H9 (cell line): Measurements from ENCODE around the gene MAN1A2. TPM values are rescaled to one million over a fixed set of nuclear protein-coding genes. Genes with fewer than 3 reads are reported as not detected.

Source experiments
- DNase-seq: peaks from one replicate; pipeline ENCODE4 v3.0.0-alpha.2; 2017
- H2AFZ ChIP-seq: one replicate; pipeline ENCODE4 v1.6.1; 2013; ENCODE audit warnings: mild to moderate bottlenecking, low read length, control low read depth, moderate library complexity
- H2AK5ac ChIP-seq: 2 replicates; pipeline ENCODE4 v1.6.1; 2013; ENCODE audit warnings: low read length, control low read depth, mixed read lengths; ENCODE audit not compliant: insufficient read length
- H2BK120ac ChIP-seq: one replicate; pipeline ENCODE4 v1.6.1; 2013; ENCODE audit warnings: low read depth, mild to moderate bottlenecking, low read length, control low read depth, inconsistent platforms; ENCODE audit not compliant: poor library complexity, severe bottlenecking
- H2BK12ac ChIP-seq: 2 replicates; pipeline ENCODE4 v1.6.1; 2013; ENCODE audit warnings: low read length, control low read depth, mixed read lengths, low read depth; ENCODE audit not compliant: insufficient read length
- H2BK15ac ChIP-seq: 2 replicates; pipeline ENCODE4 v1.6.1; 2013; ENCODE audit warnings: low read depth, low read length, control low read depth
- H2BK20ac ChIP-seq: one replicate; pipeline ENCODE4 v1.6.1; 2013; ENCODE audit warnings: low read depth, mild to moderate bottlenecking, low read length, control low read depth, inconsistent platforms; ENCODE audit not compliant: poor library complexity, severe bottlenecking
- H2BK5ac ChIP-seq: 2 replicates; pipeline ENCODE4 v1.6.1; 2013; ENCODE audit warnings: low read length, control low read depth, mixed read lengths; ENCODE audit not compliant: insufficient read length
- H3K14ac ChIP-seq: 2 replicates; pipeline ENCODE4 v1.6.1; 2013; ENCODE audit warnings: low read length, control low read depth; ENCODE audit not compliant: insufficient read depth
- H3K18ac ChIP-seq: 2 replicates; pipeline ENCODE4 v1.6.1; 2013; ENCODE audit warnings: low read depth, mild to moderate bottlenecking, mixed read lengths, low read length, control low read depth; ENCODE audit not compliant: insufficient read length
- H3K23ac ChIP-seq: 2 replicates; pipeline ENCODE4 v1.6.1; 2013; ENCODE audit warnings: low read length, control low read depth, mixed read lengths, low read depth; ENCODE audit not compliant: insufficient read length
- H3K23me2 ChIP-seq: 2 replicates; pipeline ENCODE4 v1.6.1; 2013; ENCODE audit warnings: low read depth, mild to moderate bottlenecking, mixed read lengths, low read length, control low read depth; ENCODE audit not compliant: insufficient read length, poor library complexity, severe bottlenecking
- H3K27ac ChIP-seq: 2 replicates; pipeline ENCODE4 v1.5.1; 2013; ENCODE audit warnings: low read length, control low read depth, mixed read lengths, low read depth; ENCODE audit not compliant: insufficient read length
- H3K27me3 ChIP-seq: 2 replicates; pipeline ENCODE4 v1.6.1; 2013; ENCODE audit warnings: low read length, control low read depth, inconsistent platforms; ENCODE audit not compliant: insufficient read depth
- H3K4ac ChIP-seq: 2 replicates; pipeline ENCODE4 v1.6.1; 2013; ENCODE audit warnings: low read depth, mild to moderate bottlenecking, control low read depth, inconsistent platforms, low read length, moderate library complexity
- H3K4me1 ChIP-seq: 2 replicates; pipeline ENCODE4 v1.6.1; 2013; ENCODE audit warnings: low read length, control low read depth, inconsistent platforms; ENCODE audit not compliant: insufficient read depth
- H3K4me2 ChIP-seq: 2 replicates; pipeline ENCODE4 v1.6.1; 2013; ENCODE audit warnings: low read length, control low read depth, mixed read lengths; ENCODE audit not compliant: insufficient read length, insufficient read depth
- H3K56ac ChIP-seq: 2 replicates; pipeline ENCODE4 v1.6.1; 2013; ENCODE audit warnings: low read depth, mild to moderate bottlenecking, mixed read lengths, low read length, control low read depth; ENCODE audit not compliant: insufficient read length
- H3K79me1 ChIP-seq: 2 replicates; pipeline ENCODE4 v1.6.1; 2013; ENCODE audit warnings: low read depth, mild to moderate bottlenecking, moderate library complexity, low read length, control low read depth, inconsistent platforms; ENCODE audit not compliant: insufficient read depth, poor library complexity, severe bottlenecking
- H3K79me2 ChIP-seq: 2 replicates; pipeline ENCODE4 v1.6.1; 2013; ENCODE audit warnings: low read length, control low read depth, inconsistent platforms; ENCODE audit not compliant: insufficient read depth
- H3K9ac ChIP-seq: 2 replicates; pipeline ENCODE4 v1.6.1; 2013; ENCODE audit warnings: low read length, control low read depth, mixed read lengths; ENCODE audit not compliant: insufficient read length; ENCODE audit errors: extremely low read depth
- H3K9me3 ChIP-seq: one replicate; pipeline ENCODE4 v1.6.1; 2013; ENCODE audit warnings: low read depth, low read length, inconsistent platforms; ENCODE audit not compliant: control insufficient read depth
- H3T11ph ChIP-seq: one replicate; pipeline ENCODE4 v1.6.1; 2013; ENCODE audit warnings: mild to moderate bottlenecking, low read length, control low read depth, inconsistent platforms
- H4K20me1 ChIP-seq: one replicate; pipeline ENCODE4 v1.6.1; 2013; ENCODE audit not compliant: control insufficient read depth, insufficient read length, insufficient read depth
- H4K5ac ChIP-seq: 2 replicates; pipeline ENCODE4 v1.6.1; 2013; ENCODE audit warnings: low read depth, mild to moderate bottlenecking, mixed read lengths, low read length, control low read depth; ENCODE audit not compliant: insufficient read length
- H4K8ac ChIP-seq: replicated peaks from 2 replicates; pipeline ENCODE4 v1.6.1; 2013; ENCODE audit warnings: low read length, control low read depth, mixed read lengths, low read depth; ENCODE audit not compliant: insufficient read length
- H4K91ac ChIP-seq: 2 replicates; pipeline ENCODE4 v1.6.1; 2013; ENCODE audit warnings: low read depth, mild to moderate bottlenecking, moderate library complexity, mixed read lengths, low read length, control low read depth; ENCODE audit not compliant: insufficient read length
- H3K27ac Mint-ChIP-seq, 3 experiments: 2 replicates in 2 of 3; 3 replicates in 1 of 3; pipeline ENCODE4 v1.8.0; 2020 to 2021; ENCODE audit warnings: mixed read lengths in 3 of 3, mild to moderate bottlenecking in 1 of 3, moderate library complexity in 1 of 3
- H3K27me3 Mint-ChIP-seq: 2 replicates; pipeline ENCODE4 v1.8.0; 2021; ENCODE audit warnings: low read depth, mild to moderate bottlenecking, moderate library complexity, mixed read lengths
- H3K36me3 Mint-ChIP-seq, 3 experiments: 2 replicates in 2 of 3; 3 replicates in 1 of 3; pipeline ENCODE4 v1.8.0; 2020 to 2021; ENCODE audit warnings: low read depth in 3 of 3, mixed read lengths in 3 of 3; ENCODE audit not compliant: insufficient read depth in 1 of 3
- H3K4me1 Mint-ChIP-seq, 2 experiments: 2 replicates each; pipeline ENCODE4 v1.8.0; 2020; ENCODE audit warnings: mixed read lengths in 2 of 2
- H3K4me3 Mint-ChIP-seq, 2 experiments: 2 replicates in 1 of 2; 3 replicates in 1 of 2; pipeline ENCODE4 v1.8.0; 2020 to 2021; ENCODE audit warnings: mild to moderate bottlenecking in 2 of 2, mixed read lengths in 2 of 2, moderate library complexity in 1 of 2
- H3K9me3 Mint-ChIP-seq, 2 experiments: 2 replicates in 1 of 2; 3 replicates in 1 of 2; pipeline ENCODE4 v1.8.0; 2020; ENCODE audit warnings: mild to moderate bottlenecking in 2 of 2, mixed read lengths in 2 of 2, moderate library complexity in 1 of 2
- WGBS: extraction: QIAGEN DNeasy Blood & Tissue Kit; methylation state at CpG from one replicate; pipeline ENCODE4 v1.1.7; 2013; ENCODE audit warnings: missing lambda C conversion rate, low lambda C conversion rate, mixed read lengths; ENCODE audit not compliant: insufficient read length; ENCODE audit errors: extremely low coverage; 5-methylcytosine and 5-hydroxymethylcytosine counted together
- total RNA-seq: library from RNA; stranded (reverse); gene quantifications from 2 replicates; pipeline ENCODE4 v1.2.1, GENCODE V29; 2021
- TF ChIP-seq, protein P1 (sequence below): fragments of 200-600 bp; sonication (generic); conservative IDR thresholded peaks from 3 replicates; pipeline ENCODE4 v1.8.0; 2021; ENCODE audit warnings: antibody characterized with exemption, mild to moderate bottlenecking

The MAN1A2 gene
- total RNA-seq, 1 experiment from 2014 or later = 24.0 TPM

DNA sequence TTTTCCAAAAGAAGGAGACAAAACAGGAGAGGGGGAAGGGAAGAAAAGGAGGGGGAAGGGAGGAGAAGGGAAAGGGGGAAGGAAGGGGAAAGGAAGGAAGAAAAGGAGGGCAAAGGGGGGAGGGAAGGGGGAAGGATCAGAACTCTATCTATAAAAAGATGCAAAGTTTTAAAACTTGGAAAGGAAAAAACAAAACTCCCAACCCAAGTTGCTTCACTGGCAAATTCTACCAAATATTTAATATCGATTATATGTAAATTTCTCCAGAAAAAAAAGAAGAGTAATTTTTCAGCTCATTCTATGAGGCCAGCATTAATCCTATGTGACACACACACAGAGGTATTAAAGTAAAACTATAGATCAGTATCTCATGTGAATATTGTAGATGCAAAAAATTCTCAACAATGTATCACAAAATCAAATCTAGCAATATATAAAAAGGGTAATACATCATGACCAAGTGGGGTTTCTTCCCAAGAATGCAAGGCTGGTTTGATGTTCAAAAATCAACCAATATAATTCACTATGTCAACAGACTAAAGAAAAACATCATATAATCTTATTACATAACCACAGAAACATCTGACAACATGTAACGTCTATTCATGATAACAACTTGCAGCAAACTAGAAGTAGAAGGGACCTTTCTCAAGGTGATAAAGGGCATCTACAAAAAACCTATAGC, 57.9 kb downstream of the MAN1A2 start:
- H3K23ac ChIP-seq = no peak overlapping the region
- DNase-seq = no peak
- H4K91ac ChIP-seq = no peak overlapping the region
- H2AK5ac ChIP-seq = no peak overlapping the region
- H2AFZ ChIP-seq = no peak overlapping the region
- TF ChIP-seq, protein P1, sequence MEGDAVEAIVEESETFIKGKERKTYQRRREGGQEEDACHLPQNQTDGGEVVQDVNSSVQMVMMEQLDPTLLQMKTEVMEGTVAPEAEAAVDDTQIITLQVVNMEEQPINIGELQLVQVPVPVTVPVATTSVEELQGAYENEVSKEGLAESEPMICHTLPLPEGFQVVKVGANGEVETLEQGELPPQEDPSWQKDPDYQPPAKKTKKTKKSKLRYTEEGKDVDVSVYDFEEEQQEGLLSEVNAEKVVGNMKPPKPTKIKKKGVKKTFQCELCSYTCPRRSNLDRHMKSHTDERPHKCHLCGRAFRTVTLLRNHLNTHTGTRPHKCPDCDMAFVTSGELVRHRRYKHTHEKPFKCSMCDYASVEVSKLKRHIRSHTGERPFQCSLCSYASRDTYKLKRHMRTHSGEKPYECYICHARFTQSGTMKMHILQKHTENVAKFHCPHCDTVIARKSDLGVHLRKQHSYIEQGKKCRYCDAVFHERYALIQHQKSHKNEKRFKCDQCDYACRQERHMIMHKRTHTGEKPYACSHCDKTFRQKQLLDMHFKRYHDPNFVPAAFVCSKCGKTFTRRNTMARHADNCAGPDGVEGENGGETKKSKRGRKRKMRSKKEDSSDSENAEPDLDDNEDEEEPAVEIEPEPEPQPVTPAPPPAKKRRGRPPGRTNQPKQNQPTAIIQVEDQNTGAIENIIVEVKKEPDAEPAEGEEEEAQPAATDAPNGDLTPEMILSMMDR = no peak
- no peak overlapping the region for H3K27ac Mint-ChIP-seq
- H2BK15ac ChIP-seq = no peak overlapping the region
- H2BK120ac ChIP-seq = no peak overlapping the region
- H3K27me3 ChIP-seq = no peaks in the 10 kb centered on the region
- H3K56ac ChIP-seq = no peak overlapping the region
- no peak overlapping the region for H4K8ac ChIP-seq
- no peak overlapping the region for H3K4me2 ChIP-seq
- no peaks in the 10 kb centered on the region for H3K9me3 ChIP-seq
- H3K23me2 ChIP-seq = no peaks in the 10 kb centered on the region
- H4K5ac ChIP-seq = no peak overlapping the region
- no peaks in the 10 kb centered on the region for H4K20me1 ChIP-seq
- no peak overlapping the region for H3K18ac ChIP-seq
- H3K4me1 ChIP-seq = no peaks in the 10 kb centered on the region
- no peak overlapping the region for H2BK20ac ChIP-seq
- H2BK5ac ChIP-seq = no peak overlapping the region
- peaks cover 18 to 32% (median 22%) of the 10 kb centered on the region in 3 experiments for H3K36me3 Mint-ChIP-seq
- no peak overlapping the region for H3K27ac ChIP-seq
- H3K4me3 Mint-ChIP-seq = no peak overlapping the region
- H3K9me3 Mint-ChIP-seq = peaks cover 20 to 31% of the 10 kb centered on the region in 2 experiments
- no peak overlapping the region for H3K14ac ChIP-seq
- no peaks in the 10 kb centered on the region for H3K79me1 ChIP-seq
- H3K27me3 Mint-ChIP-seq = no peaks in the 10 kb centered on the region; the same call in 1 of the 2 replicates
- no peaks in the 10 kb centered on the region for H3K4me1 Mint-ChIP-seq
- no CpG with 5 or more reads among the region's 2 CpGs for WGBS
- no peak overlapping the region for H3K9ac ChIP-seq
- H3T11ph ChIP-seq = no peak overlapping the region
- H3K79me2 ChIP-seq = no peaks in the 10 kb centered on the region
- no peak overlapping the region for H3K4ac ChIP-seq
- no peak overlapping the region for H2BK12ac ChIP-seq
